Non-pigmented ciliary epithelial cell (primary cell): ENCODE measurements around the gene TEX264.

Experiments
- DNase-seq: peaks from one replicate; pipeline ENCODE4 v3.0.0-alpha.2; 2010; ENCODE audit warnings: low read depth

Gene TEX264

GRCh38 chr3:51675201-51675611 is 4.2 kb downstream of the TEX264 start:
- no peak for DNase-seq

GRCh38 chr3:51676102-51676640 is 5.1 kb downstream of the TEX264 start:
- DNase-seq: no peak

GRCh38 chr3:51677358-51677757 is 6.3 kb downstream of the TEX264 start:
- no peak for DNase-seq

DNA sequence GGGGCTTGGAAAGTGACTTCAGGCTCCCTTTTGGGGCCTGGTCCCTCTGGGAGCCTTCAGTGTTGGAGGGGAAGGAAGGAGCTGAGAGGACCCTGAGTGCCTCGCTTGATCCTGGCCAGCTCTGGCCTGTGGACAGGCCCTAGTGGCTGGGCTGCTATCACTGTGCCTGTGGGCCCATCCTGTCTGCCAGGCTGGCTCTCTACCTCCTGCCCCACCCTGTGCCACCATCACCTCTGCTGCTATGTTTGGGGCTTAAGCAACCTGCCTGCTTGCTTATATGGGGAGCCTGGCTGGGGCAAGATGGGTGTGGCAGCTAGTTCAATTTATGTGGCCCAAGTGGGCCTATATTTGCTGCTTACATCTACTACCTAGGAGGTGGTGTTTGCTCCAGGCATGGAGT is 7.1 kb downstream of the TEX264 start:
- no peak for DNase-seq

DNA sequence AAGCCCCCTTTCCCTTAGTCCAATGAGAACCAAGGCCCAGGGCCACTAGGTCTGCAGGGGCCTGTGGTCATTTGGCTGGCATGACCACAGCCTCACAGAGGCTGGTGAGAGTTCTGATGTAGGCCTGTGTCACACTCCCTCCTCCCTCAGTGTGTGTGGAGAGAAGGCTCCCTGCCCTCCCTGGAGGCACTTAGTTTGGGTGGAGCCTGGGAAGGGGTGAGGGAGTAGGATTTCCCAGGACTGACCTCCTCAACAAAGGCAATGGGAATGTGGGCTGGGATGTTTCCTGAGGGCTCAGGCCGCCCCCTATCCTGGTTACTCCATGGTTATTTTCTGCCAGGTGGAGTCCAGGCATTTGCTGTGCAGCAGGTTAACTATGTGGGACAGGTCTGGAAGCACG is 7.6 kb downstream of the TEX264 start:
- DNase-seq: no peak

- no peak for DNase-seq
Observed at GRCh38 chr3:51679318-51679717, 8.3 kb downstream of the TEX264 start.

DNA sequence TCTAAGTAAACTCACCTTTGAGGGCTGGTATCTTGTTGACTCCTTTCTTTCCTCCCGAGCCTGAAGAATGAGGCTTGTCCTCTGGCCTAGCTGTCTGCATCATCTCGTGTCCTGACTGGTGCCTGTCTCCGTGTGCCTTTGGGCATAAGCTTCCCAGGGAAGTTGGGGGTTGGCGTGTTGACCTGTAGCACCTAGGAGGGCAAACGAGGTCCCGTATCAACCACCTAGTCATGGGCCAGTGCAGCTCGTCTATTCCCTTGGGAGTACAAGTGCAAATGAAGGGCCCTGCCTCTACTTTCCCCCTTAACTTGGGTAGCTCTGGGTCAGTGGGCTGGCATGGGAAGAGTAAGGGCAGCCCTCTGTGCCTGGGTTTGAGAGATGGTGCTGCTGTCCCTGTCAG is 8.7 kb downstream of the TEX264 start:
- no peak for DNase-seq

GRCh38 chr3:51680196-51680595 is 9.1 kb downstream of the TEX264 start:
- no peak for DNase-seq

- DNase-seq: no peak
Observed at GRCh38 chr3:51680663-51681230, 9.7 kb downstream of the TEX264 start.

DNA sequence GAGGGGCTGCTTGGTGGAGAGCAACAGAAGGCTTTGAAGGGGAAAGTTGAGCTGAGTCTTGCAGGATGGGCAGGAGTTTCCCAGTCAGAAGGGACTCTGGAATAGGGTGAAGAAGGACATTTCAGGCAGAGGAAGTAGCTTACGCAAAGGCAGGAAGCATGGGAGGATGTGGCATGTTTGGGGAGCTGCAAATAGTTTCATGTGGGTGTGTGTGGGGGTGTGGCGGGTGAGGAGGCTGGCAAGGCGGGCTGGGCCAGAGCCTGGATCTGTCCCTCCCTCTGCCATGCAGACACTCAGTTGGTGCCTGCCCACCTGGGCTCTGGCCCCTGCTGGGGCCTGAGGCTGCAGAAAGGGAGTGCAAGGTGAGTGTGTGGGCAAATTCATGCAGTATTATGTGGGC is 10.4 kb downstream of the TEX264 start:
- DNase-seq: no peak

DNA sequence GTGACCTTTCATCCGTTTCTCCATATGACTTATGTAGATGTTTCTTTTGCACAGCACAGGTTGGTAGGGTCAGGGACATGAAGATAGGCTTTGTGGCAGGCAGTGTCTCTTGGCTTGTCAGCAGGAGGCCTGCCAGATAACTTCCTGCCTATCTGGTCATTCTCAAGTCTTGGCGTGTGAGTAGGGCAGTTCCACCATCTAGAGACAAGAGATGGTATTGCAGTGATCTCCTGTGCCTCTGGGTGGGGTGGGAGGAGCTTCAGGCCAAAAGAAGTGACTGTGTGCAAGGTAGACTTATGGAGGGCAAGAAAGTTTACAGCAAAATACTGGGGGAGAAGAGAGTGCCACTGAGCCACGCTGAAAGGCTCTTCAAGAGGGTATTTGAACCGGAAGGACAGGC is 11.0 kb downstream of the TEX264 start:
- DNase-seq: peak; percentile 74

DNA sequence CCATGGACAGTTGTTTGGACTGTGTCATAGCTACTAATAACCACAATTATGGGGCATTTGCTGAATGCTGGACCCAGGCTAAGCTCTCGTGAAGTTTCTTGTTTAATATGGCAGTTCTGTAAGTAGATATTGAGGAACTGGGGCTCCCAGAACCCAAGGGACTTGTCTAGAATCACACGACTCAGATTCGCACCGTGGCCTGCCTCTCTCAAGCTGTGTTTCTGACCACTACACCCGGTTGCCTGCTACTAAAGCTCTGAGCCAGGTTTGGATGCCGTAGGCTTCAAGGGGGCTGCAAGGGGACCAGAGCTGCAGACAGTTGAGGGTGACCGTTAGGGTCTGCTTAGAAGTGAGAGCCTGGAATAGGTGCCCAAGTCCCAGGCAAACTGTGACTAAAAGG is 11.5 kb downstream of the TEX264 start:
- DNase-seq: no peak

DNA sequence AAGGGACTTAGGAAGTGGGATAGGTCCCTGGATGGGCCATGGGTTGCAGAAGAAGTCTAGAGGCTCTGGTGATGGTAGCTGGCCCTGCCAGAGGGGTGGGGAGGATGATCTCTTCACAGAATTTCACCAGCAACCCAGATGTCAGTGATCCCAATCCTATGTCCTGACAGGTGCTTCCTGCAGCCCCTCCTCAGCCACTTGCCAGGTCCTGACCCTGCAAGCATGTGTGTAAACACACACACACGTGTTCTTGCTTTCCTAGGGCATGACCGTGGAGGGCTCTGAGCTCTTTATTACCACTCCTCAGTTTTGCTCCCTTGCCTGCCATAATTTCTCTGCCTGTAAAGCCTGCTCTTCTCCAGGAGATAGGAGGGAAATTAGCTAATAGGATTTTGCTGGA is 12.5 kb downstream of the TEX264 start:
- DNase-seq: no peak

GRCh38 chr3:51684971-51685751 is 14.1 kb downstream of the TEX264 start:
- DNase-seq: no peak

GRCh38 chr3:51686056-51686455 is 15.0 kb downstream of the TEX264 start:
- no peak for DNase-seq

GRCh38 chr3:51686512-51687215 is 15.6 kb downstream of the TEX264 start:
- no peak for DNase-seq

GRCh38 chr3:51687431-51688205 is 16.6 kb downstream of the TEX264 start:
- DNase-seq: no peak

GRCh38 chr3:51688206-51688600 is 17.2 kb downstream of the TEX264 start:
- no peak for DNase-seq

DNA sequence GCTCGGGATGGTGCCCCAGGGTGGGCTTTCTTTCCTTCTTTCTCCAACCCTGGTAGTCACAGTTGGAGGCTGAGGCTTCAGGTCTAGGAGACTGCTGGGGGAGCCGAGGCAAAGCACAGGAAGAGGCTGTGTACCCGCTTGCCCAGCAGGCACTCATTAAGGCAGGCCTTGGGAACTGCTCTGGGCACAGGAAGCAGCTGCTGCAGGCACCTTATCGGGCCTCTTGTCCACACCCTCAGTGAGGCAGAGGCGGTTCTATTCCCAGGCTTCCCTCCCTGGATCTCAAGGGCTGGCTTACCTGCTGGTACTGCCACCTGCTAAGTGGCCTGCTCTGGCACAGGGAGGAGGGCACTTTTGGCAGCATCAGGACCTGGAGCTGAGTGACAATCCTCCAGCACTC is 20.0 kb downstream of the TEX264 start:
- no peak for DNase-seq

DNA sequence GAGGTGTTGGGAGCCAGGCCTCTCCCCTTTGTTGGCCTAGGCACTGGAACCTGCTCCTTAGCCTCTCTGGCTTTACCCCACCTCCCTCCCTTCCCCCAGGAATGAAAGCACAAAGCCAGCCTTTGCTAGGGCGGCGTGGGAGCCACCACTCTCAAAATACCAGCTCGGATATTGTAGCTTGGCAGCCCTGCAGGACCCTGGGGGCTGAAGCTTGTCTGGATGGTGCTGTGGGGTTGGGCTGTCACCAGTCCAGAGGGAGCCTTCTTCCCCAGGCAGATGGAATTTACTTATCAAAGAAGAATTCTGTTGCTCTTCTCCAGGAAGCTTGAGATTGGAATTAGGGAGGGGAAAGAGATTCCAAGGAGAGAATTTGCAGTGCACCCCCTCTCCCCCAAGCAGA is 20.9 kb downstream of the TEX264 start:
- DNase-seq: no peak

DNA sequence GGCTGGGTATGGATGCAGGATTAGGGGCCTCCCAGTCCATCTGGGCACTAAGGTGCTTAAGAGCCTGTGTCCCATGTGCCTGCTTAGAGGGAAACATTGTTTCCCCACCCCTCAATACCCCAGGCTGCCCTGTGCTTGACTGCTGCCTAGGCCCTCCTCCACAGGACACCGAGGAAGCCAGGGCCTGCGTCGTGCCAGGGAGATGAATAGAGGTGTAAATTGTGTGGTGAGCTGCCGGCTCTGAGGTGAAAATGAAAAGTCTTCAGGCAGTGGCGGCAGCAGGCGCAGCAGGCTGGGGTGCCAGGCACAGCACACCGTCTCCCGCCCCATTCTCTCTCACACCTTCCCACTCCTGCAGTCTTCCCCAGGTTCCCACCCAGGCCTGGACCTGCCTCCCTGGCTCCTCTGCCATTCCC is 21.9 kb downstream of the TEX264 start:
- no peak for DNase-seq

GRCh38 chr3:51696954-51697353 is 25.9 kb downstream of the TEX264 start:
- DNase-seq: no peak
